SK-N-MC (cell line): ENCODE measurements around the gene TBRG4.

Experiments used
- FOXP2 ChIP-seq: optimal IDR thresholded peaks from 2 replicates; pipeline ENCODE3; 2011; ENCODE audit warnings: mild to moderate bottlenecking, moderate library complexity; ENCODE audit not compliant: insufficient read depth; ENCODE audit errors: extremely low read length, control extremely low read depth
- POLR2AphosphoS5 ChIP-seq: IDR thresholded peaks from 2 replicates; pipeline ENCODE4 v1.6.1; 2012; ENCODE audit warnings: mild to moderate bottlenecking, low read depth, low read length, borderline replicate concordance

DNA sequence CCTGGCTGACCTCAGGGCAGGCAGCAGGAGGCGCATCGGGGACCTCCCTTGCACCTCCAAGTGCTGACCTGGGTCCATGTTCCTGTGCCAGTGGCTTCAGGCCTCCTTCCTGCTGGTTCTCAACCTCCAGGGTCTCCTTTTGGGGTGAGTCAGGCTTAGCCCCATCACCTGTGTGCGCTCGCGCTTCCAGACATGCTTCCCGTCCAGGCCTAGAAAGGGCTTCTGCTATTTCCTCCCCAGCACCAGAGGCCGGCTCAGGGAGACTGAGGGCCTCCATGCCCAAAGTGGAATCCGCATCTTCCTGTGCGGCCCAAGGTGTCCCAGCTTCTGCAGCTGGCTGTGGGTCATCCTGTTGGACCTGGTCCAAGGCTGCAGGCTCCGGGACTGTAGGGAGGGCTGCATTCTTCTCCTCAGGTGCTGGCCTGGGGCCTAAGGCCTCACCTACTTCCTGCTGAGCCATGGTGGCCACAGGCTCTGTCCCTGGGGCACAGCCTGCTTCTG, 28.6 kb downstream of the TBRG4 start:
- TF ChIP-seq FOXP2 (no peak), POLR2AphosphoS5 (no peak)
